Endodermal cell (in vitro differentiated cells): ENCODE data around the gene CXCR1. TPM values are rescaled to one million over a fixed set of nuclear protein-coding genes. Genes with fewer than 3 reads are reported as not detected.
"Not testable (repeated sequence)": the region's sequence is repeated elsewhere in the genome, so short reads cannot be mapped to it uniquely, and the experiment has no call there.

ENCODE experiments used
- DNase-seq: peaks from one replicate; pipeline ENCODE4 v3.0.0-alpha.2; 2017
- H3K27ac ChIP-seq: 2 replicates; pipeline ENCODE4 v1.5.1; 2013; ENCODE audit warnings: mild to moderate bottlenecking, low read depth, low read length, moderate library complexity
- H3K27me3 ChIP-seq: 2 replicates; pipeline ENCODE4 v1.6.1; 2013; ENCODE audit warnings: mild to moderate bottlenecking, low read length, moderate library complexity; ENCODE audit not compliant: insufficient read depth, control insufficient read depth, poor library complexity, severe bottlenecking
- H3K36me3 ChIP-seq: 2 replicates; pipeline ENCODE4 v1.7.0; 2013; ENCODE audit warnings: mild to moderate bottlenecking, low read length, moderate library complexity; ENCODE audit not compliant: control insufficient read depth, insufficient read depth
- H3K4me1 ChIP-seq: one replicate; pipeline ENCODE4 v1.7.0; 2013; ENCODE audit warnings: low read length; ENCODE audit not compliant: control insufficient read depth, insufficient read depth
- H3K4me3 ChIP-seq: 2 replicates; pipeline ENCODE4 v1.5.1; 2013; ENCODE audit warnings: mild to moderate bottlenecking, low read length, moderate library complexity
- H3K9ac ChIP-seq: 2 replicates; pipeline ENCODE4 v1.6.1; 2013; ENCODE audit warnings: mild to moderate bottlenecking, low read length, moderate library complexity; ENCODE audit not compliant: poor library complexity, severe bottlenecking; ENCODE audit errors: extremely low read depth
- H3K9me3 ChIP-seq: 2 replicates; pipeline ENCODE4 v1.6.1; 2013; ENCODE audit warnings: mild to moderate bottlenecking, low read length, moderate library complexity; ENCODE audit not compliant: control insufficient read depth
- H3K27ac Mint-ChIP-seq: 2 replicates; pipeline ENCODE4 v1.8.0; 2020; ENCODE audit warnings: mixed read lengths
- H3K27me3 Mint-ChIP-seq: 2 replicates; pipeline ENCODE4 v1.8.0; 2021; ENCODE audit warnings: mild to moderate bottlenecking, mixed read lengths; ENCODE audit not compliant: insufficient read depth
- H3K36me3 Mint-ChIP-seq: 2 replicates; pipeline ENCODE4 v1.8.0; 2020; ENCODE audit warnings: low read depth, mixed read lengths
- H3K4me1 Mint-ChIP-seq: 2 replicates; pipeline ENCODE4 v1.8.0; 2020; ENCODE audit warnings: mixed read lengths
- H3K4me3 Mint-ChIP-seq: 2 replicates; pipeline ENCODE4 v1.8.0; 2020; ENCODE audit warnings: mild to moderate bottlenecking, moderate library complexity, mixed read lengths
- H3K9me3 Mint-ChIP-seq: 2 replicates; pipeline ENCODE4 v1.8.0; 2020; ENCODE audit warnings: mild to moderate bottlenecking, mixed read lengths
- CTCF ChIP-seq: fragments of 200-600 bp; sonication (generic); conservative IDR thresholded peaks from 2 replicates; pipeline ENCODE4 v1.5.0; 2021; ENCODE audit warnings: antibody characterized with exemption, mild to moderate bottlenecking
- WGBS, 2 experiments: methylation state at CpG; one replicate each; pipeline versions ENCODE4 v1.1.5 to v1.1.7; 2013; ENCODE audit warnings: missing lambda C conversion rate in 2 of 2, mixed read lengths in 1 of 2; ENCODE audit not compliant: insufficient coverage in 1 of 2, insufficient read length in 1 of 2; 5-methylcytosine and 5-hydroxymethylcytosine counted together
- total RNA-seq, 2 donors: library from RNA; stranded (reverse); fragmentation: NEBNext Ultra II Directional in 1 of 2; extraction: Animal tissue kit (Norgen Biotek cat#: 25700) in 1 of 2; gene quantifications; 2 replicates in 1 of 2; 3 replicates in 1 of 2; pipeline ENCODE4 v1.2.1, GENCODE V29; 2021

The CXCR1 gene
- total RNA-seq, 2 donors from 2014 or later: not detected

- Mint-ChIP-seq H3K9me3 (peaks cover 20% of the 10 kb centered on the region), H3K27ac (no peak overlapping the region), H3K36me3 (peaks cover 3% of the 10 kb centered on the region), H3K4me3 (no peak overlapping the region), H3K4me1 (peaks cover 13% of the 10 kb centered on the region), H3K27me3 (peaks cover 15% of the 10 kb centered on the region)
- no peak for DNase-seq
- Histone ChIP-seq H3K4me1 (peaks cover 7% of the 10 kb centered on the region), H3K9ac (no peak overlapping the region), H3K27ac (no peak overlapping the region), H3K36me3 (no peaks in the 10 kb centered on the region), H3K27me3 (no peaks in the 10 kb centered on the region), H3K4me3 (no peak overlapping the region), H3K9me3 (peaks cover 5% of the 10 kb centered on the region)
- no peak for TF ChIP-seq CTCF
- WGBS, 2 experiments: 99 to 100% methylated on average over 3 to 4 of the region's 4 CpGs
Measured at GRCh38 chr2:218179782-218180181, 13.0 kb upstream of the CXCR1 start.

GRCh38 chr2:218172845-218173244 is 6.1 kb upstream of the CXCR1 start:
- 80 to 92% methylated on average over 2 of the region's 2 CpGs for WGBS, 2 experiments
- H3K27me3 ChIP-seq: peaks cover 33% of the 10 kb centered on the region
- Mint-ChIP-seq H3K36me3 (no peaks in the 10 kb centered on the region), H3K27ac (no peak overlapping the region), H3K4me1 (no peaks in the 10 kb centered on the region), H3K9me3 (peaks cover 2% of the 10 kb centered on the region), H3K27me3 (peaks cover 29% of the 10 kb centered on the region), H3K4me3 (no peak overlapping the region)
- H3K36me3 ChIP-seq: no peaks in the 10 kb centered on the region
- H3K27ac ChIP-seq: no peak overlapping the region
- H3K4me1 ChIP-seq: no peaks in the 10 kb centered on the region
- no peak for DNase-seq
- TF ChIP-seq CTCF: no peak
- no peak overlapping the region for H3K4me3 ChIP-seq
- no peaks in the 10 kb centered on the region for H3K9me3 ChIP-seq
- no peak overlapping the region for H3K9ac ChIP-seq

DNA sequence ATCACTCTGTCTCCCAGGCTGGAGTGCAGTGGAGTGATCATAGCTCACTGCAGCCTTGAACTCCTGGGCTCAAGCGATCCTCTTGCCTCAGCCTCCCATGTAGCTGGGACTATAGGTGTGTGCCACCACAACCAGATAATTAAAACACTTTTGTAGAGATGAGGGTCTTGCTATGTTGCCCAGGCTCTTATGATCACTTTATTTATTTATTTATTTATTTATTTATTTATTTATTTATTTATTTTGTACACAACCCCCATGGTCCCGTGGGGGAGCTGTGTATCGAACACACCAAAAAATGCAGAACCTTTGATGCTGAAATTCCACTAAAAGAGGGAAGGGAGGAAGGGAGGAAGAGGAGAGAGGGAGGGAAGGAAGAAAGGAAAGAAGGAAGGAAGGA is 5.0 kb upstream of the CXCR1 start:
- H3K4me3 ChIP-seq, H3K4me1 Mint-ChIP-seq, H3K27ac ChIP-seq, H3K4me3 Mint-ChIP-seq, H3K27ac Mint-ChIP-seq, H3K36me3 Mint-ChIP-seq, H3K4me1 ChIP-seq, H3K36me3 ChIP-seq, H3K9me3 Mint-ChIP-seq, H3K9me3 ChIP-seq, DNase-seq, H3K9ac ChIP-seq: not testable (repeated sequence)
- WGBS, 2 experiments: 84% methylated on average over 3 of the region's 3 CpGs; no CpG with 5 or more reads in 1 of the 2 experiments
- H3K27me3 Mint-ChIP-seq: peaks cover 31% of the 10 kb centered on the region
- peaks cover 33% of the 10 kb centered on the region for H3K27me3 ChIP-seq
